Activated T-helper 1 cell treated with anti-CD3 and anti-CD28 coated beads, Interleukin-12 subunit alpha, Interleukin-12 subunit beta, Interleukin-2, Interleukin-4 antibody, amounts not matched to agents 30 ng/mL and 10 ng/mL and 1 ng/mL, durations not matched to agents 14 hours and 24 hours and 36 hours (primary cell): ENCODE results near the gene ARHGAP27. TPM values are rescaled to one million over a fixed set of nuclear protein-coding genes. Genes with fewer than 3 reads are reported as not detected.
A peak's percentile ranks its signal among the peaks of the same experiment; 100 is the strongest.
"Not testable (repeated sequence)": the region's sequence is repeated elsewhere in the genome, so short reads cannot be mapped to it uniquely, and the experiment has no call there.

Source experiments
- DNase-seq: peaks from one replicate; pipeline ENCODE4 v3.0.0; 2021; ENCODE audit warnings: low spot score
- H3K27ac Mint-ChIP-seq: one replicate; pipeline ENCODE4 v1.8.0; 2021; ENCODE audit warnings: mild to moderate bottlenecking, mixed read lengths
- H3K27me3 Mint-ChIP-seq: one replicate; pipeline ENCODE4 v1.8.0; 2022; ENCODE audit warnings: mild to moderate bottlenecking, moderate library complexity, mixed read lengths; ENCODE audit not compliant: insufficient read depth
- H3K36me3 Mint-ChIP-seq: one replicate; pipeline ENCODE4 v1.8.0; 2021; ENCODE audit warnings: low read depth, mixed read lengths
- H3K4me1 Mint-ChIP-seq: one replicate; pipeline ENCODE4 v1.8.0; 2021; ENCODE audit warnings: low read depth, mixed read lengths
- H3K4me3 Mint-ChIP-seq: one replicate; pipeline ENCODE4 v1.8.0; 2021; ENCODE audit warnings: mild to moderate bottlenecking, moderate library complexity, mixed read lengths
- H3K9me3 Mint-ChIP-seq: one replicate; pipeline ENCODE4 v1.8.0; 2021; ENCODE audit warnings: mixed read lengths
- intact Hi-C: fragments of 100-400 bp; cut with micrococcal nuclease; formaldehyde crosslinking; loops from one replicate; pipeline ENCODE4 v1.15.1; 2024
- total RNA-seq: library from RNA; stranded (reverse); gene quantifications from 2 replicates; pipeline ENCODE4 v1.2.3, GENCODE V29; 2022

ARHGAP27 gene
- 47.9 and 59.1 TPM in 2 replicates for total RNA-seq

DNA sequence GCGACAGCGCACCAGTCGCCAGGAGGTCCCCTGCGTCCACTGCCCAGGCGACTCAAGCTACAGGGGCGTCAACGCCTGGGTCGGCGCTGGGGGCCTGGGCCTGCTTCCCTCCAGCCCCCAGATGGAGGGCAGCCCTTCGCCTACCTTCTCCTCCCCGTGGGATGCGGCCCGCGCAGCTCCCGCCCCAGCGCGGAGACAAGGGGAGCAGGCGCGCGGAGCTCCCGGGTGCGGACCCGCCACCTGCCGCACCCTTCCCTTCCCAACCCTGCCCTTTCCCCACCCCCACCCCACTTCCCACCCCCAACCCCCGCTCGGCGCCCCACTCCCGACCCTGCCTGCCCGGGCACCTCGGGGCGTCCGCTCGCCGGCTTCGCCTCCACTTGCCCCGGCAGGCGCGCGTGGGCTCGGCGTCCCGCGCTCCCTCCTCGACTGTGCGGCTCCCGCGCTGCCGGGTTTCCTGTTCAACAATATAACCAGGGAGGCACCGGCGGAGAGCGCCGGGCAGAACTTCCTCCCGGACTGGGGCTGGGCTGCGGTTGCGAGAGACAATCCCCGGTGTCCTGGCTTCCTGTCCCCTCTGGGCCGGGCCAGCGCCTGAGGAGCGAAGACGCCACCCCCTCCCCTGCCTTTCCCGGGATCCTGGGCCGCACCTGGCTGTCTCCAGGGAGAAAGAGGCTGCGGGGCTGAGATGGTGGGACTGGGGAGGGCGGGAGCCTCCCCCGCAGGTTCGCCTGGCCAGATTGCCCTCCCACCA is at the start of gene ARHGAP27:
Gene ARHGAP27 (minus strand): TSS at position 466 of the 754 bp plus-strand sequence. CDS start 2,591 bp downstream, outside the sequence.
- H3K36me3 Mint-ChIP-seq: peaks cover 3% of the 10 kb centered on the region
- H3K27ac Mint-ChIP-seq: no peak within 1 kb of the TSS
- intact Hi-C loops: no loop called here
- no peaks in the 10 kb centered on the region for H3K27me3 Mint-ChIP-seq
- peaks cover 27% of the 10 kb centered on the region for H3K4me1 Mint-ChIP-seq
- no peaks in the 10 kb centered on the region for H3K9me3 Mint-ChIP-seq
- DNase-seq: no peak
- peak within 1 kb of the TSS; percentile 79 for H3K4me3 Mint-ChIP-seq

DNA sequence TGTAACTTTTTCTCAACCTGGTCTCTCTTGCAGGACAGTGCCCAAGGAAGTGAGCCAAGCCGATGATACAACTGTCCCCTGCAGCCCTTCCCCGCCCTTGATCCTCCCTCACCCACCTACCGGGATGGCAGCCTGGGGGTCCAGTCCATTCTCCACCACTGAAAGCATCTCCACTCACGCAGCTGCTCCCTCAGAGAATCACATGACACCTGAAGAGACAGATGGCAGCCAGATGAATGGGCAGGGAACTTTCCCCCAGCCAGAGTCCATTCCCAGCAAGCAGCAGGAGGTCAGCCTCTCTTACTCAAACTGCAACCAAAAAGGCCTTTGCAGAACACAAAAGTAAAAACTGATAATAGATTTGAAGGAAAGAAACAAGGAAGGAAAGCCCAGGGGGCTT is 49.6 kb upstream of the ARHGAP27 start:
- not testable (repeated sequence) for H3K4me1 Mint-ChIP-seq

GRCh38 chr17:45475436-45475835 is 42.8 kb upstream of the ARHGAP27 start:
- H3K36me3 Mint-ChIP-seq: peaks cover 14% of the 10 kb centered on the region
- DNase-seq, H3K4me1 Mint-ChIP-seq, H3K4me3 Mint-ChIP-seq, H3K27ac Mint-ChIP-seq, intact Hi-C loops, H3K9me3 Mint-ChIP-seq, H3K27me3 Mint-ChIP-seq: not testable (repeated sequence)

More for the DNA sequence above, 49.6 kb upstream of the ARHGAP27 start:
- DNase-seq, H3K4me3 Mint-ChIP-seq, H3K27ac Mint-ChIP-seq, H3K9me3 Mint-ChIP-seq, H3K27me3 Mint-ChIP-seq, intact Hi-C loops, H3K36me3 Mint-ChIP-seq: not testable (repeated sequence)

- H3K4me1 Mint-ChIP-seq, DNase-seq, H3K36me3 Mint-ChIP-seq, H3K4me3 Mint-ChIP-seq, intact Hi-C loops, H3K27ac Mint-ChIP-seq, H3K9me3 Mint-ChIP-seq, H3K27me3 Mint-ChIP-seq: not testable (repeated sequence)
These were observed 39.6 kb upstream of the ARHGAP27 start for GRCh38 chr17:45472249-45472648.

DNA sequence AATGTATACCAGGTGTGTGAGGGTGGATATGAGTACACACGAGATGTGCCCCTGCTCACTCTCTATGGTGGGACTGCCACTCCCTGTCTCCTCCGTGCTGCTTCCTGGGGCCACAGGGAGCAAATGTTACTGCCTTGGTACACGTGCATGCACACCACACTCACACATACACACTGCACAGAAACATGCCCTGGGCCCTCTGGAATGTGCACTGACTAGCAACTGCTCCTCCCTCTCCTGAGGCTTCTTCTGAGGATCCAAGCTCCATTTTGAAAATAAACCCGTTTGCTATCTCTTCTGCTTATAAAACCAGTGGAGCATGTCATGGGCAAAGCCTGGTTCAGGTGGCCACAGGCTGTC is 36.5 kb upstream of the ARHGAP27 start:
- H3K36me3 Mint-ChIP-seq, H3K4me1 Mint-ChIP-seq, H3K27ac Mint-ChIP-seq, intact Hi-C loops, H3K27me3 Mint-ChIP-seq, DNase-seq, H3K4me3 Mint-ChIP-seq, H3K9me3 Mint-ChIP-seq: not testable (repeated sequence)

DNA sequence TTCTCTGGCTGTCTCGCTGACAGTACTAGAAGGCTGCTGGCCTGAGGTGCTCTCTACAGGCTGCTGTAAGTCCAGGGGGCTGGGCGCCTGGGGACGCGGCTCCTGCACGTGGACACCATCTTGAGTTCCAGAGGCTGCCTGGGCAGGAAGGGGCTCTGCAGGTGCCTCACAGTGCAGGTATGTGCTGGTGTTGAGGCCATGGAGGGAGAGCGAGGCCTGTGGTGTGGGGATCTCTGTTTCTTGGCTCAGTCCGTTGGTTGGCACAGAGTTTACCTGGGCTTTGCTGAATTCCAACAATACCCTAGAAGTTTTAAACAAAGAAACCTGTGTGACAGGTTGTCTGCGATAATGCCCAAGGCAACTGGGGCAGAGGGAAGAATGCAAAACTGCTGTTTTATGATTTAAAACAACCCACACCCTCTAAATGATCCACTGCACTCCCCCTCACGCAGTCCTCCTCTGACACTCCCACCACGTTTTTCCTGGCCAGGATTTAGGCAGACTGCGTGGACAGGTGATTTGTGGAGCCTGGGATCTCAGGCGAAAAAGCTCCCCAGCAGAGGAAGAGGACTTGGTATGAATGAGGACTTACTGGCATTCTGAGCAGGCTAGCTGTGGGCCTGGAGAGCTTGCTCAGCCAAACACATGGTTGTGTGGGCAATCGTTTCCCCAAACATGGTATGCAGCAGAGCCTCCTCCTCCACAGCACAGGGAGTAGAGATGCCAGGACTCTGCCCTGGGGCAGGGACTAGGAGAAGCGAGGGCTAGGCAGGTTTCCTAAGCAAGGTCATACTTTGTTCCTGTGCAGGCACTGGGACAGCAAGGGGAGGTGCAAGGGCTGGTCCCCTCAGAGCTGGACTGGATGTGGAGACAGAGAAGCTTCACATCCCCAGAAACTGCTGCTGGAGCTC is 35.9 kb upstream of the ARHGAP27 start:
- H3K27ac Mint-ChIP-seq, intact Hi-C loops, H3K4me3 Mint-ChIP-seq, H3K36me3 Mint-ChIP-seq, DNase-seq, H3K9me3 Mint-ChIP-seq, H3K27me3 Mint-ChIP-seq, H3K4me1 Mint-ChIP-seq: not testable (repeated sequence)

GRCh38 chr17:45461524-45462327 is 29.1 kb upstream of the ARHGAP27 start:
- H3K27ac Mint-ChIP-seq: peak overlapping the region; percentile 85
- peaks cover 11% of the 10 kb centered on the region for H3K4me1 Mint-ChIP-seq
- H3K27me3 Mint-ChIP-seq, H3K4me3 Mint-ChIP-seq, H3K9me3 Mint-ChIP-seq, intact Hi-C loops: not testable (repeated sequence)
- peak; percentile 31 for DNase-seq
- peaks cover 10% of the 10 kb centered on the region for H3K36me3 Mint-ChIP-seq

GRCh38 chr17:45460422-45460821 is 27.8 kb upstream of the ARHGAP27 start:
- H3K9me3 Mint-ChIP-seq, DNase-seq, H3K27me3 Mint-ChIP-seq, H3K4me3 Mint-ChIP-seq, H3K27ac Mint-ChIP-seq, intact Hi-C loops: not testable (repeated sequence)
- peaks cover 11% of the 10 kb centered on the region for H3K4me1 Mint-ChIP-seq
- peaks cover 12% of the 10 kb centered on the region for H3K36me3 Mint-ChIP-seq

DNA sequence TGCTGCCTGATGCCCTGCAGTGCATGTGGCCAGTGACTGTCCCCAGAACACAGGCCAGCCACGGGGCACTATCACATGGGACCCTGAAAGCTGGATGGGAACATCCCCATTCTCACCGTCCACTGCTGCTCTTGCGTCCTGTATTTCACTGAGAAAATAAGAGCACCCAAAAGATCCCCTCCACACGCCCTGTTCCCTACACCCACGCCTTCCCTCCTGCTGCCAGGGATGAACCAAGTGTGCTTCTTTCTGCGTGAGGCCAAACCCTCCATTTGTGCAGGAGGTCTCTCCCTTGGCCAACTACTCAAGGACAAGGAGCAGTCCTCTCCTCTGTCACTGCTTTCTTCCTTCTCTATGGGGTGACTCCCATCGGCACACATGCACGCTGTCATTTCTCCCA is 21.7 kb upstream of the ARHGAP27 start:
- H3K27me3 Mint-ChIP-seq: not testable (repeated sequence)

DNA sequence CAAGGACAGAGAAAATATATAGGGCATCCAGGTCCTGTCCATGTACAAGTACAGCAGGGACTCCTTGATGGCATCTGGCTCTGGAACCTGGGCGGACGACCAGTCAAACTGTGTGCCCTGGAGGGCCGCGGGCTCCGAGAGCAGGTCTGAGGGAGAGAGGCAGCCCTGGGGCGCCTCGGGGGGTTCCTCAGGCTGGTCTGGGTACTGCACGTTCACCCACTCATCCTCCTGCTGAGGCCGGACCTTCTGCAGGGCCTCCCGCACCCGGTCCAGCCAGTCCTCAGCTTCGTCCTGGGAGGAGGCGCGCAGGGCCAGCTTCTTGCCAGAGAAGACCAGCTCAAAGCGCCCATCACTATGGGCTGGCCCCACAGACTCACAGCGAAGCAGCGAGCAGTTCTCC is 21.1 kb upstream of the ARHGAP27 start:
- H3K36me3 Mint-ChIP-seq: peaks cover 25% of the 10 kb centered on the region
- H3K4me1 Mint-ChIP-seq, H3K4me3 Mint-ChIP-seq, H3K9me3 Mint-ChIP-seq, DNase-seq, intact Hi-C loops, H3K27ac Mint-ChIP-seq, H3K27me3 Mint-ChIP-seq: not testable (repeated sequence)

More for the DNA sequence above, 21.7 kb upstream of the ARHGAP27 start:
- H3K4me1 Mint-ChIP-seq, H3K4me3 Mint-ChIP-seq, DNase-seq, H3K9me3 Mint-ChIP-seq, intact Hi-C loops, H3K27ac Mint-ChIP-seq: not testable (repeated sequence)
- H3K36me3 Mint-ChIP-seq: peaks cover 24% of the 10 kb centered on the region

DNA sequence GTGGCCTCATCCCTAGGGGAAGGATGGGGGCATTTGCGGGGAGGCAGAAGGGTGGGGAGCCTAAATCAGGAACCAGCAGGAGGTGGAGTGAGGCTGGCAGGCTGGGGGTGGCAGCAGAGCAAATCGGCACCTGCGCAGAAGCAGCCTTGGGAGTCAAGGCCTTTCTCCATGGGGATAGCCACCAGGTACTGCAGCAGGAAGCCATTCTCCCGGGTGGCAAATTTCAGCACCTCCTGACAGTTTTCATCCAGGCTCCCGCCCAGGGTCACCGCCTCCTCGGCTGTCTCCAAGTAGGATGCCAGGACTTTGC is 20.5 kb upstream of the ARHGAP27 start:
- Mint-ChIP-seq H3K4me1 (peaks cover 13% of the 10 kb centered on the region), H3K36me3 (peaks cover 27% of the 10 kb centered on the region)
- H3K4me3 Mint-ChIP-seq, H3K9me3 Mint-ChIP-seq, intact Hi-C loops, DNase-seq, H3K27me3 Mint-ChIP-seq, H3K27ac Mint-ChIP-seq: not testable (repeated sequence)

- H3K4me3 Mint-ChIP-seq, H3K9me3 Mint-ChIP-seq, intact Hi-C loops, H3K27ac Mint-ChIP-seq, H3K27me3 Mint-ChIP-seq, DNase-seq: not testable (repeated sequence)
- Mint-ChIP-seq H3K4me1 (peaks cover 19% of the 10 kb centered on the region), H3K36me3 (peaks cover 27% of the 10 kb centered on the region)
These were observed 19.9 kb upstream of the ARHGAP27 start for GRCh38 chr17:45452329-45453224.
